Measurements from ENCODE around the gene ATG4A. TPM values are rescaled to one million over a fixed set of nuclear protein-coding genes. Genes with fewer than 3 reads are reported as not detected.
A peak's percentile ranks its signal among the peaks of the same experiment; 100 is the strongest.

The ATG4A gene
- total and polyA plus RNA-seq, 2 donors (not counting 3 experiments of a cell fraction or from before 2014, with no cell fraction given): 13.2 to 28.7 TPM

- no peaks in the 10 kb centered on the region for H3K9me1 ChIP-seq (replicated peaks; ENCODE audit: control insufficient read depth, extremely low read depth, insufficient read depth, low read length)
- no peak overlapping the region for H2AFZ ChIP-seq (ENCODE audit: low read depth, low read length)
- H3K9me3 ChIP-seq (replicated peaks; ENCODE audit: control insufficient read depth, insufficient read depth, low read length): no peaks in the 10 kb centered on the region
- DNase-seq (ENCODE audit: low read depth, low spot score): no peak
- dilution Hi-C loops (cut with MboI; ENCODE audit: extremely low pct_ligation_motif_present, low sequenced_read_pairs) (no loop called here), intact Hi-C loops (cut with micrococcal nuclease) (loop anchor here (5.0 kb wide), 1 partner anchor 1179 kb away; no protein-coding TSS in a partner anchor)
- no TSS peak for BruUV-seq (replicated peaks)
- ChIA-PET POLR2A (no interaction called here), CTCF (interaction anchor here (1.2 to 1.5 kb wide), 3 partner anchors 13 to 100 kb away, joined by 3 to 7 read pairs (median 5); no protein-coding TSS in a partner anchor)
- H3K4me1 ChIP-seq (ENCODE audit: control insufficient read depth, extremely low read depth, insufficient read depth, low read length): no peaks in the 10 kb centered on the region
- H4K20me1 ChIP-seq (replicated peaks; ENCODE audit: control insufficient read depth, extremely low read depth, insufficient read depth, low read length): no peaks in the 10 kb centered on the region
- no peaks in the 10 kb centered on the region for H3K27me3 ChIP-seq (ENCODE audit: control insufficient read depth in 2 of 2, insufficient read depth in 2 of 2, low read length in 2 of 2)
- FAIRE-seq: peak; percentile 31
- no peak overlapping the region for H3K4me2 ChIP-seq (ENCODE audit: insufficient read depth, low read length)
- H3K9ac ChIP-seq (replicated peaks; ENCODE audit: extremely low read depth, insufficient read depth, low read length): no peak overlapping the region
- H3K36me3 ChIP-seq (ENCODE audit: control insufficient read depth in 2 of 2, extremely low read depth in 1 of 2, insufficient read depth in 2 of 2, low read length in 2 of 2): no peaks in the 10 kb centered on the region
- H3K79me2 ChIP-seq (ENCODE audit: control insufficient read depth, insufficient read depth, low read length): no peaks in the 10 kb centered on the region
- no peak overlapping the region for H3K27ac ChIP-seq (ENCODE audit: insufficient read depth, low read depth, low read length)
- H3K4me3 ChIP-seq (replicated peaks in 1 of 3; ENCODE audit: insufficient read depth in 1 of 3, low read depth in 1 of 3, low read length in 3 of 3): no peak overlapping the region
- TF ChIP-seq JUN (IDR thresholded peaks at IDR 0.05; ENCODE audit: borderline replicate concordance, insufficient read depth, insufficient read length, low read depth): no peak
- TF ChIP-seq, protein P1, sequence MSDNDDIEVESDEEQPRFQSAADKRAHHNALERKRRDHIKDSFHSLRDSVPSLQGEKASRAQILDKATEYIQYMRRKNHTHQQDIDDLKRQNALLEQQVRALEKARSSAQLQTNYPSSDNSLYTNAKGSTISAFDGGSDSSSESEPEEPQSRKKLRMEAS (IDR thresholded peaks at IDR 0.05; ENCODE audit: insufficient read depth, insufficient read length): no peak
- no peak for TF ChIP-seq GATA2 (IDR thresholded peaks at IDR 0.05; ENCODE audit: insufficient read depth, insufficient read length, low read depth, low read length)
- TF ChIP-seq FOS (IDR thresholded peaks at IDR 0.05; ENCODE audit: borderline replicate concordance, insufficient read depth, low read length): no peak
- TF ChIP-seq MYC (IDR thresholded peaks at IDR 0.05; ENCODE audit: low read depth, low read length): no peak
- no peak for TF ChIP-seq CTCF (IDR thresholded peaks at IDR 0.05; ENCODE audit: extremely low read depth in 1 of 2, insufficient read depth in 1 of 2, low read depth in 1 of 2, low read length in 2 of 2)
- TF ChIP-seq POLR2AphosphoS5 (IDR thresholded peaks at IDR 0.05; ENCODE audit: insufficient read depth, low read depth, low read length): no peak
- no peak for TF ChIP-seq POLR2A (IDR thresholded peaks at IDR 0.05; ENCODE audit: low read depth, low read length)
- no peak for TF ChIP-seq EZH2 (IDR thresholded peaks at IDR 0.05; ENCODE audit: borderline replicate concordance, low read depth, low read length, severe bottlenecking)
Observed at GRCh38 chrX:108203540-108203939, 112.0 kb downstream of the ATG4A start.

Other genes with a start within 250 kb of the ATG4A start
- gene TEX13B, start 109.4 kb upstream of the ATG4A start, total RNA-seq: not detected in 2 replicates
- not detected in 2 replicates for gene TEX13B, start 109.4 kb upstream of the ATG4A start, polyA plus RNA-seq
- gene VSIG1, start 46.7 kb upstream of the ATG4A start, total RNA-seq: 2.1 and 2.6 TPM in 2 replicates
- gene VSIG1, start 46.7 kb upstream of the ATG4A start, polyA plus RNA-seq: 1.5 and 3.5 TPM in 2 replicates
- gene PSMD10, start 236 bp upstream of the ATG4A start, total RNA-seq: 71.9 and 82.7 TPM in 2 replicates
- 72.5 and 93.8 TPM in 2 replicates for gene PSMD10, start 236 bp upstream of the ATG4A start, polyA plus RNA-seq